HCT116 (cell line): Measurements from ENCODE around the gene PPP1R14C.

ENCODE experiments used
- POLR2AphosphoS5 ChIP-seq: IDR thresholded peaks from 2 replicates; pipeline ENCODE4 v1.6.1; 2011; ENCODE audit warnings: mild to moderate bottlenecking, low read depth, low read length, moderate library complexity
- SIN3A ChIP-seq: IDR thresholded peaks from 2 replicates; pipeline ENCODE4 v1.6.1; 2012; ENCODE audit warnings: low read depth
- YY1 ChIP-seq: IDR thresholded peaks from 2 replicates; pipeline ENCODE4 v1.6.1; 2011; ENCODE audit warnings: low read length, low read depth, moderate library complexity, mild to moderate bottlenecking; ENCODE audit not compliant: insufficient replicate concordance; ENCODE audit errors: extremely low read depth
- TF ChIP-seq, protein P1 (sequence below), 3 experiments: fragments of 200-600 bp in 1 of 3; sonication (generic) in 1 of 3; IDR thresholded peaks in 2 of 3; conservative IDR thresholded peaks in 1 of 3; 2 replicates each; pipeline ENCODE4 v1.5.1; 2012 to 2017; ENCODE audit warnings: low read depth in 2 of 3, low read length in 2 of 3, antibody characterized with exemption in 1 of 3, borderline replicate concordance in 1 of 3, control low read depth in 1 of 3, mild to moderate bottlenecking in 1 of 3, mixed read lengths in 1 of 3, mixed run types in 1 of 3, moderate library complexity in 1 of 3; ENCODE audit not compliant: insufficient read depth in 1 of 3

DNA sequence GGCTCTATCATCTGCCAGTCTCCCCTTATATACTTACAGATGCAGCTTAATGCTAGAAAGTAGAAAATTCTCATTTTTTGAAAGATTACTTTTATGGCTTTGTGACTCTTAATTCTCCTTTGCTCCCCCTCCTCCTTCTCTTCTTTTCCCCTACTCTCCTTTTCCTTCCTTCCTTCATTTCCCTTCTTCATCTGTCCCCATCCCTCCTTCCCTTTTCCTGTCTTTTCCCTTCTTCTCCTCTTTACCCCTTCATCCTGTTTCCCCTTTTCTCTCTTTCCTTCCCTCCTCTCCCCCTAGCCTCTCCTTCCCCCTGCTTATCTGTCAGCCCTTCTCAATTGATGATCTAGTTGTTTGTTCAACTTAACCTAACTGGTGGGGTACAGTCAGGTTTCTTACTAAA, 71.5 kb downstream of the PPP1R14C start:
- TF ChIP-seq, protein P1, sequence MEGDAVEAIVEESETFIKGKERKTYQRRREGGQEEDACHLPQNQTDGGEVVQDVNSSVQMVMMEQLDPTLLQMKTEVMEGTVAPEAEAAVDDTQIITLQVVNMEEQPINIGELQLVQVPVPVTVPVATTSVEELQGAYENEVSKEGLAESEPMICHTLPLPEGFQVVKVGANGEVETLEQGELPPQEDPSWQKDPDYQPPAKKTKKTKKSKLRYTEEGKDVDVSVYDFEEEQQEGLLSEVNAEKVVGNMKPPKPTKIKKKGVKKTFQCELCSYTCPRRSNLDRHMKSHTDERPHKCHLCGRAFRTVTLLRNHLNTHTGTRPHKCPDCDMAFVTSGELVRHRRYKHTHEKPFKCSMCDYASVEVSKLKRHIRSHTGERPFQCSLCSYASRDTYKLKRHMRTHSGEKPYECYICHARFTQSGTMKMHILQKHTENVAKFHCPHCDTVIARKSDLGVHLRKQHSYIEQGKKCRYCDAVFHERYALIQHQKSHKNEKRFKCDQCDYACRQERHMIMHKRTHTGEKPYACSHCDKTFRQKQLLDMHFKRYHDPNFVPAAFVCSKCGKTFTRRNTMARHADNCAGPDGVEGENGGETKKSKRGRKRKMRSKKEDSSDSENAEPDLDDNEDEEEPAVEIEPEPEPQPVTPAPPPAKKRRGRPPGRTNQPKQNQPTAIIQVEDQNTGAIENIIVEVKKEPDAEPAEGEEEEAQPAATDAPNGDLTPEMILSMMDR (IDR thresholded peaks at IDR 0.05 in 2 of 3, conservative IDR thresholded peaks at IDR 0.05 in 1 of 3; ENCODE audit: borderline replicate concordance in 1 of 3, insufficient read depth in 1 of 3, low read depth in 2 of 3, low read length in 2 of 3) = no peak
- TF ChIP-seq POLR2AphosphoS5 (no peak), YY1 (no peak), SIN3A (no peak)
